ENCODE data around the gene VCX3A.
"Not testable (repeated sequence)": the region's sequence is repeated elsewhere in the genome, so short reads cannot be mapped to it uniquely, and the experiment has no call there.

The VCX3A gene

GRCh38 chrX:6535018-6535417, at the start of gene VCX3A:
TSS of gene VCX3A (minus strand) at chrX:6535118. CDS start at chrX:6534497, 621 bp downstream.
- not testable (repeated sequence) for DNase-seq (ENCODE audit: low read depth)

GRCh38 chrX:6574762-6575161, 39.8 kb upstream of the VCX3A start:
- DNase-seq (ENCODE audit: low read depth) = no peak

- DNase-seq (ENCODE audit: low read depth) = no peak
Measured at GRCh38 chrX:6568031-6568430, 33.1 kb upstream of the VCX3A start.

- DNase-seq (ENCODE audit: low read depth) = no peak
Measured at GRCh38 chrX:6558979-6559378, 24.1 kb upstream of the VCX3A start.

GRCh38 chrX:6557690-6558089, 22.8 kb upstream of the VCX3A start:
- no peak for DNase-seq (ENCODE audit: low read depth)

- DNase-seq (ENCODE audit: low read depth) = no peak
Measured at GRCh38 chrX:6550999-6551398, 16.1 kb upstream of the VCX3A start.

- no peak for DNase-seq (ENCODE audit: low read depth)
Measured at GRCh38 chrX:6545712-6546111, 10.8 kb upstream of the VCX3A start.

- DNase-seq (ENCODE audit: low read depth) = no peak
Measured at GRCh38 chrX:6526564-6527136, 8.3 kb downstream of the VCX3A start.

- DNase-seq (ENCODE audit: low read depth) = no peak
Measured at GRCh38 chrX:6517376-6517775, 17.5 kb downstream of the VCX3A start.

GRCh38 chrX:6506444-6506843, 28.5 kb downstream of the VCX3A start:
- no peak for DNase-seq (ENCODE audit: low read depth)

GRCh38 chrX:6505960-6506359, 29.0 kb downstream of the VCX3A start:
- DNase-seq (ENCODE audit: low read depth) = no peak

- no peak for DNase-seq (ENCODE audit: low read depth)
Measured at GRCh38 chrX:6500719-6501118, 34.2 kb downstream of the VCX3A start.

GRCh38 chrX:6498324-6498723, 36.6 kb downstream of the VCX3A start:
- no peak for DNase-seq (ENCODE audit: low read depth)
